ENCODE measurements around the gene GUF1.
A peak's percentile ranks its signal among the peaks of the same experiment; 100 is the strongest.

The GUF1 gene

DNA sequence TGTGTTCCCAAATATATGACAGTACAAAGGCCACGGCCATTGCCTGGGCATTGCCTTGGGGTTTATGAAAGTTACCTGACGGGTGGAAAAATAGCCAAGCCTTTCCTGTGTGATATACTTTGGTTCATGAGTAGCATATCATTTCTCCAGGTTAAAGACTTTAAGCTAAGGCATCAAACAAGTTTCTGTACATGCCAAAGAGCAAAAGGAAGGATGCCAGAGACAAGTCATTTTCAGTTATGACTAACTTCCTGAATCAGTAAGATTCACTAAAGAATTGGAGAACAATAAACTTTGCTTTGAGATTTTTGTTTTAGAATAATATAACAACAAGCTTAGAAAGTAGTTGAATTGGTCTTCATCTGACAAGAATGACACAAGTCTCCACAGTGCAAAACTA lies 9.7 kb upstream of the GUF1 start:
- in situ Hi-C loops (cut with HindIII; ENCODE audit: low sequenced_read_pairs), result no loop called here
- DNase-seq (ENCODE audit: low read depth, low spot score), result no peak
- TF ChIP-seq, protein P1, sequence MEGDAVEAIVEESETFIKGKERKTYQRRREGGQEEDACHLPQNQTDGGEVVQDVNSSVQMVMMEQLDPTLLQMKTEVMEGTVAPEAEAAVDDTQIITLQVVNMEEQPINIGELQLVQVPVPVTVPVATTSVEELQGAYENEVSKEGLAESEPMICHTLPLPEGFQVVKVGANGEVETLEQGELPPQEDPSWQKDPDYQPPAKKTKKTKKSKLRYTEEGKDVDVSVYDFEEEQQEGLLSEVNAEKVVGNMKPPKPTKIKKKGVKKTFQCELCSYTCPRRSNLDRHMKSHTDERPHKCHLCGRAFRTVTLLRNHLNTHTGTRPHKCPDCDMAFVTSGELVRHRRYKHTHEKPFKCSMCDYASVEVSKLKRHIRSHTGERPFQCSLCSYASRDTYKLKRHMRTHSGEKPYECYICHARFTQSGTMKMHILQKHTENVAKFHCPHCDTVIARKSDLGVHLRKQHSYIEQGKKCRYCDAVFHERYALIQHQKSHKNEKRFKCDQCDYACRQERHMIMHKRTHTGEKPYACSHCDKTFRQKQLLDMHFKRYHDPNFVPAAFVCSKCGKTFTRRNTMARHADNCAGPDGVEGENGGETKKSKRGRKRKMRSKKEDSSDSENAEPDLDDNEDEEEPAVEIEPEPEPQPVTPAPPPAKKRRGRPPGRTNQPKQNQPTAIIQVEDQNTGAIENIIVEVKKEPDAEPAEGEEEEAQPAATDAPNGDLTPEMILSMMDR (IDR thresholded peaks at IDR 0.05; ENCODE audit: low read depth, low read length), result no peak
- H3K4me3 ChIP-seq (ENCODE audit: low read depth, low read length), result no peak overlapping the region

DNA sequence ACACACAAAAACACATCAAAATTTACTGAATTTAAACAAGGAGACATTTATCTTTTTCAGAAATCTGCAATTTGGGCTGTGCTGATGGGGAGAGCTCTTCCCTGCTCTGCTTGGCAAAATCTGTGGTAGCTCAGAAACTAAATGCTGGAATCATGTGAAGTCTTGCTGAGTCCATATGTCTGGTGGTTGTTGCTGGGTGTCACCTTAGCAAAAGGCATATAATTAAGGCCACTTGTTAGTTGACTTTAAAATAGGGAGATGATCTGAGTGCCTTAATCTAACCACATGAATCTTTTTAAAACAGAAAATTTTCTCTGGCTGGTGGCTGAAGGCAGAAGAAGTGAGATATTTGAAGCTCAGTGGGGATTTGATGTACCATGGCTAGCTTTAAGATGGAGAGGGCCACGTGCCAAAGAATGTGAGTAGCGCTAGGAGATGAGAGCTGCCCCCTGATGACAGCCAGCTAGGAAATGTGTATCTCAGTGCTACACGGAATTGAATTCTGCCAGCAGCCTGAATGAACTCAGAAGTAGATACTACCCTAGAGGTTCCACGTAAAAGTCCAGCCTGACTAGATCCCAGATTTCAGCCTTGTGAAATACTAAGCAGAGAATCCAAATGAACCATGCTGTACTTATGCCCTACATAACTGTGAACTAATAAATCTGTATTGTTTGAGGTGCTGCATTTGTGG lies 7.6 kb upstream of the GUF1 start:
- in situ Hi-C loops (cut with HindIII; ENCODE audit: low sequenced_read_pairs), result no loop called here
- TF ChIP-seq, protein P1 (IDR thresholded peaks at IDR 0.05; ENCODE audit: low read depth, low read length), result no peak

DNA sequence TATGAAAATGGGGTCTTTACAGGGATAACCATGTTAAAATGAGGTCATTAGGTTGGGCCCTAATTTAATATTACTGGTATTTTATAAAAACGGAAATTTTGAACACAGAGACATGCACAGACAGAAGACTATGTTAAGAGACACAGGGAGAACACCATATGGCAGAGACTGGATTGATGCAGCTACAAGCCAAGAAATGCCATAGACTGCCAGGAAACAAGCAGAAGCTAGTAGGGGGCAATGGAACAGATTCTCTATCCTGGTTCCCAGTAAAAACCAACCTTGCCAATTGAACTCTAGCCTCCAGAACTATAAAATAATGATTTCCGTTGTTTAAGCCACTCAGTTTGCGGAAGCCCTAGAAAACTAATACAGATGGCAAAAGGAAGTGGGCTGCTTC lies 6.6 kb upstream of the GUF1 start:
- in situ Hi-C loops (cut with HindIII; ENCODE audit: low sequenced_read_pairs), result no loop called here
- no peak overlapping the region for H3K4me3 ChIP-seq (ENCODE audit: low read depth, low read length)
- TF ChIP-seq, protein P1 (IDR thresholded peaks at IDR 0.05; ENCODE audit: low read depth, low read length), result no peak
- DNase-seq (ENCODE audit: low read depth, low spot score), result no peak

More for the DNA sequence above, 7.6 kb upstream of the GUF1 start:
- no peak overlapping the region for H3K4me3 ChIP-seq (ENCODE audit: low read depth, low read length)
- DNase-seq (ENCODE audit: low read depth, low spot score), result no peak

DNA sequence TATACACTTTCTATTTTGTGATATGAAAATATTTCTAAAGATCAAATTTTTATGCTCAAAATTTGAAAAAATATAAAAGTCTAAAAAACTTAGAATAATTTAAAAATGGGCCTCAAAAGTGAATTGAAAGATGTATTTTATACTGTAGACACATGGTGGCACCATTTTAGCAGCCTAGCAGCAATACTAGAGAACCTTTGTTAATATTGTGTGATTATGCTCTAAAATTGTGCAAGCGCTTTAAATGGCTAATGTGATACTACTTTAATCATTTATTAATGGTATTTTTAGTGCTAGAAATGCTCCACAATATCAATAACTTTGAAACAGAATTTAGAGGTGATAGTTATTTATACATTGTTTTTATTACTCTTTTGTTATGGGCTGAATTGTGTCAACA lies 3.7 kb upstream of the GUF1 start:
- in situ Hi-C loops (cut with HindIII; ENCODE audit: low sequenced_read_pairs), result no loop called here
- no peak for DNase-seq (ENCODE audit: low read depth, low spot score)
- TF ChIP-seq, protein P1 (IDR thresholded peaks at IDR 0.05; ENCODE audit: low read depth, low read length), result no peak
- no peak overlapping the region for H3K4me3 ChIP-seq (ENCODE audit: low read depth, low read length)

DNA sequence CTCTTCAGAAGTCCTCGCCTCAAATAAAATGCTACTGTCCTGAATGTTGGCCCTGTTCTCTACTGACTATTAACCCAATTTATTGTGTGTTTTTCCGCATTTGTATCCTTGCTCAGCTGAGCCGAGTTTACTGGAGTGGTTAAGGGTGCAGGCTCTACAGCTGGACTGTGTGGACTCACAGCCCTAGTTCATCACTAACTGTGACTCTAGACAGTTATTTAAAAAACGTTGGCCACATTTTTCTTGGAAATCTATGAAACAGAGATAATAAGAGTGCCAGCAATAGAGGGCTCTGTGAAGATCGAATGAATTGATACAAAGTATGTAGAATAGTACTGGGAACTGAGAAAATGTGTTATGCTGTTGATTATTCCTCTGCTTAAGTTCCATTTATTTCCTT lies 2.9 kb upstream of the GUF1 start:
- in situ Hi-C loops (cut with HindIII; ENCODE audit: low sequenced_read_pairs), result no loop called here
- DNase-seq (ENCODE audit: low read depth, low spot score), result no peak
- no peak overlapping the region for H3K4me3 ChIP-seq (ENCODE audit: low read depth, low read length)
- TF ChIP-seq, protein P1 (IDR thresholded peaks at IDR 0.05; ENCODE audit: low read depth, low read length), result no peak

DNA sequence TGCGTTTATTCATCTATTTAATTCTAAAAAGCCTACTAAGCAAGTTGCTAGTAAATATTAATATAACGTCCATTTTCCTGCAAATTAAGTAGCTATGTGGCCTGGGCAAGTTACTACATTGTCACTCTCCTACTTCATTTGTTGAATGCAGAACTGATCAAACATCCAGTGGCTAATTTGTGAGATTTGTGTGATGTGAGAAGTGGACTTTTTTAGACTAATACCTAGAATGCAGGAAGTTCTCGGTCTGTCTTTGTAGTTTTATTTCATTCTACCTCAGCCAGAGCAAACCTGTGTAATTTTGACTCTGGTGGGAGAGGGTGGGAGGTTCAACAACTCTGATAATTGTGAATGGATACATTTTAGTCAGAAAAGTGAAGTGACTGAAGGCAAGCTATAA lies 840 bp downstream of the GUF1 start:
- TF ChIP-seq, protein P1 (IDR thresholded peaks at IDR 0.05; ENCODE audit: low read depth, low read length), result no peak
- peak; percentile 5 for DNase-seq (ENCODE audit: low read depth, low spot score)
- in situ Hi-C loops (cut with HindIII; ENCODE audit: low sequenced_read_pairs), result no loop called here
- peak overlapping the region; percentile 75 for H3K4me3 ChIP-seq (ENCODE audit: low read depth, low read length)
